ENCODE data around the gene ENAH.
A peak's percentile ranks its signal among the peaks of the same experiment; 100 is the strongest.
"Not testable (repeated sequence)": the region's sequence is repeated elsewhere in the genome, so short reads cannot be mapped to it uniquely, and the experiment has no call there.

Gene ENAH

GRCh38 chr1:225652729-225653462 lies at the start of gene ENAH:
Gene ENAH, minus strand, starts transcription at chr1:225653123. Its CDS starts 433 bp downstream, at chr1:225652690.
- peak; percentile 98 for DNase-seq

- DNase-seq: no peak
Observed at GRCh38 chr1:225700889-225701465, 48.1 kb upstream of the ENAH start.

- no peak for DNase-seq
Observed at GRCh38 chr1:225700164-225700821, 47.4 kb upstream of the ENAH start.

GRCh38 chr1:225699336-225699735 lies 46.4 kb upstream of the ENAH start:
- DNase-seq: no peak

GRCh38 chr1:225698194-225698593 lies 45.3 kb upstream of the ENAH start:
- not testable (repeated sequence) for DNase-seq

- DNase-seq: no peak
Observed at GRCh38 chr1:225697428-225697827, 44.5 kb upstream of the ENAH start.

- no peak for DNase-seq
Observed at GRCh38 chr1:225695578-225696337, 42.8 kb upstream of the ENAH start.

GRCh38 chr1:225694151-225694603 lies 41.3 kb upstream of the ENAH start:
- peak; percentile 5 for DNase-seq

GRCh38 chr1:225693697-225694096 lies 40.8 kb upstream of the ENAH start:
- not testable (repeated sequence) for DNase-seq

- no peak for DNase-seq
Observed at GRCh38 chr1:225693085-225693696, 40.3 kb upstream of the ENAH start.

- DNase-seq: no peak
Observed at GRCh38 chr1:225692517-225692879, 39.6 kb upstream of the ENAH start.

- DNase-seq: no peak
Observed at GRCh38 chr1:225691861-225692516, 39.1 kb upstream of the ENAH start.

- DNase-seq: peak; percentile 46
Observed at GRCh38 chr1:225691377-225691776, 38.5 kb upstream of the ENAH start.

- no peak for DNase-seq
Observed at GRCh38 chr1:225689882-225690459, 37.0 kb upstream of the ENAH start.

GRCh38 chr1:225688345-225688744 lies 35.4 kb upstream of the ENAH start:
- DNase-seq: no peak

- DNase-seq: no peak
Observed at GRCh38 chr1:225685476-225686176, 32.7 kb upstream of the ENAH start.

- DNase-seq: no peak
Observed at GRCh38 chr1:225684741-225685140, 31.8 kb upstream of the ENAH start.

- DNase-seq: no peak
Observed at GRCh38 chr1:225681231-225681630, 28.3 kb upstream of the ENAH start.

GRCh38 chr1:225678545-225678944 lies 25.6 kb upstream of the ENAH start:
- no peak for DNase-seq

GRCh38 chr1:225677350-225678124 lies 24.6 kb upstream of the ENAH start:
- peak; percentile 9 for DNase-seq

All from NCI-H510A (cell line).